ENCODE measurements around the gene MCM3. TPM values are rescaled to one million over a fixed set of nuclear protein-coding genes. Genes with fewer than 3 reads are reported as not detected.

MCM3 gene
- polyA plus RNA-seq, 1 of the 3 experiments (the other 2 are of a cell fraction) = 62.4 TPM

- Histone ChIP-seq H3K27me3 (ENCODE audit: insufficient read depth) (no peaks in the 10 kb centered on the region), H3K9me3 (no peaks in the 10 kb centered on the region), H2AFZ (ENCODE audit: low read depth) (no peak overlapping the region), H3K4me1 (ENCODE audit: control insufficient read depth in 1 of 2, insufficient read depth in 2 of 2, low read depth in 1 of 2, low read length in 1 of 2) (no peaks in the 10 kb centered on the region), H3F3A (replicated peaks; ENCODE audit: insufficient read depth) (no peaks in the 10 kb centered on the region), H3K4me2 (no peak overlapping the region), H3K9ac (no peak overlapping the region), H4K20me1 (ENCODE audit: insufficient read depth) (no peaks in the 10 kb centered on the region), H3K79me2 (ENCODE audit: insufficient read depth) (no peaks in the 10 kb centered on the region), H3K27ac (ENCODE audit: low read depth in 2 of 2, low read length in 1 of 2) (no peak overlapping the region), H3K4me3 (ENCODE audit: low read depth in 2 of 2, low read length in 1 of 2) (no peak overlapping the region), H3K9me2 (no peaks in the 10 kb centered on the region), H3K36me3 (replicated peaks in 1 of 2; ENCODE audit: control insufficient read depth in 1 of 2, insufficient read depth in 2 of 2, low read length in 1 of 2) (no peaks in the 10 kb centered on the region)
- ChIA-PET POLR2A (no interaction called here), CTCF (interaction anchor here (0.7 kb wide), 1 partner anchor 25 kb away, joined by 3 read pairs; no protein-coding TSS in a partner anchor)
- WGBS (ENCODE audit: low lambda C conversion rate) = 96% methylated on average over 3 of the region's 3 CpGs
- TF ChIP-seq PBX3 (IDR thresholded peaks at IDR 0.05) (no peak), JUND (IDR thresholded peaks at IDR 0.05) (no peak), IRF3 (IDR thresholded peaks at IDR 0.05; ENCODE audit: low read depth, low read length) (no peak), MEF2A (IDR thresholded peaks at IDR 0.05; ENCODE audit: borderline replicate concordance, low read depth) (no peak), FOXM1 (IDR thresholded peaks at IDR 0.05; ENCODE audit: low read depth) (no peak), TEAD4 (IDR thresholded peaks at IDR 0.05; ENCODE audit: borderline replicate concordance, insufficient read depth) (no peak), REST (IDR thresholded peaks at IDR 0.05; ENCODE audit: low read depth, low read length) (no peak), MXI1 (IDR thresholded peaks at IDR 0.05; ENCODE audit: low read depth, low read length) (no peak), SIN3A (IDR thresholded peaks at IDR 0.05; ENCODE audit: borderline replicate concordance, low read depth, low read length) (no peak), ELF1 (IDR thresholded peaks at IDR 0.05) (no peak), NRF1 (IDR thresholded peaks at IDR 0.05; ENCODE audit: low read depth, low read length) (no peak), TCF12 (IDR thresholded peaks at IDR 0.05) (no peak), RFX5 (IDR thresholded peaks at IDR 0.05; ENCODE audit: low read length) (no peak)
- no peak for DNase-seq
These were observed 26.4 kb upstream of the MCM3 start for GRCh38 chr6:52310932-52311331.

Data from SK-N-SH (cell line).